PC-3 (cell line): ENCODE results near the gene CDH11. TPM values are rescaled to one million over a fixed set of nuclear protein-coding genes. Genes with fewer than 3 reads are reported as not detected.

Experiments
- ATAC-seq: fragments of 200-7000 bp; cut with Tn5 transposase; 2 replicates; pipeline ENCODE4 v1.9.1; 2020; ENCODE audit warnings: mild to moderate bottlenecking, moderate library complexity
- BruUV-seq: library from RNA; stranded (reverse); fragments of 400-500 nt; replicated peaks from 2 replicates; lab custom pipeline; 2021; lab: Mats Ljungman, UMichigan
- CTCF ChIA-PET: fragments of 300-600 bp; sonication (Branson Sonifier 250); formaldehyde crosslinking; loops from one replicate; lab custom pipeline; 2022; ENCODE audit warnings: antibody characterized with exemption; lab: Charles Lee
- POLR2A ChIA-PET: fragments of 300-600 bp; sonication (Branson Sonifier 250); formaldehyde crosslinking; loops from one replicate; lab custom pipeline; 2022; ENCODE audit warnings: antibody characterized with exemption; ENCODE audit not compliant: unreplicated experiment; lab: Charles Lee
- DNase-seq: peaks from one replicate; pipeline ENCODE4 v3.0.0-alpha.2; 2015
- H2AFZ ChIP-seq: fragments of 300-600 bp; sonication (generic); 2 replicates; pipeline ENCODE4 v1.6.0; 2016; ENCODE audit warnings: antibody characterized with exemption, low read length
- H3F3A ChIP-seq: fragments of 300-600 bp; sonication (generic); one replicate; pipeline ENCODE4 v1.6.0; 2017; ENCODE audit warnings: antibody characterized with exemption, low read length, control low read depth, mild to moderate bottlenecking; ENCODE audit not compliant: unreplicated experiment
- H3K27ac ChIP-seq: fragments of 300-600 bp; sonication (generic); 2 replicates; pipeline ENCODE4 v1.5.1; 2016; ENCODE audit warnings: mild to moderate bottlenecking, low read length
- H3K27me3 ChIP-seq: fragments of 300-600 bp; sonication (generic); 2 replicates; pipeline ENCODE4 v1.6.1; 2016; ENCODE audit warnings: low read length, mixed read lengths
- H3K36me3 ChIP-seq: fragments of 300-600 bp; sonication (generic); 2 replicates; pipeline ENCODE4 v1.6.1; 2016; ENCODE audit warnings: low read depth, mixed run types, low read length, mixed read lengths
- H3K4me1 ChIP-seq: fragments of 300-600 bp; sonication (generic); 2 replicates; pipeline ENCODE4 v1.5.1; 2016; ENCODE audit warnings: low read length; ENCODE audit not compliant: insufficient read depth
- H3K4me2 ChIP-seq: fragments of 300-600 bp; sonication (generic); 2 replicates; pipeline ENCODE4 v1.6.0; 2016; ENCODE audit warnings: low read length
- H3K4me3 ChIP-seq: fragments of 300-600 bp; sonication (generic); 2 replicates; pipeline ENCODE4 v1.5.1; 2016; ENCODE audit warnings: mild to moderate bottlenecking, low read length, mixed read lengths
- H3K79me2 ChIP-seq: fragments of 300-600 bp; sonication (generic); 2 replicates; pipeline ENCODE4 v1.6.1; 2017; ENCODE audit warnings: low read length, mixed read lengths
- H3K9ac ChIP-seq: fragments of 300-600 bp; sonication (generic); 2 replicates; pipeline ENCODE4 v1.6.0; 2016; ENCODE audit warnings: mild to moderate bottlenecking, low read length
- H3K9me2 ChIP-seq: fragments of 300-600 bp; sonication (generic); replicated peaks from 2 replicates; pipeline ENCODE4 v1.6.1; 2016; ENCODE audit warnings: mixed run types, low read length, mixed read lengths
- H3K9me3 ChIP-seq: fragments of 300-600 bp; sonication (generic); 2 replicates; pipeline ENCODE4 v1.6.1; 2016; ENCODE audit warnings: low read length, mixed read lengths
- H4K20me1 ChIP-seq: fragments of 300-600 bp; sonication (generic); 2 replicates; pipeline ENCODE4 v1.6.1; 2016; ENCODE audit warnings: low read length, mixed read lengths
- EZH2 ChIP-seq: fragments of 300-600 bp; sonication (generic); IDR thresholded peaks from one replicate; pipeline ENCODE4 v1.6.1; 2017; ENCODE audit warnings: antibody characterized with exemption, mild to moderate bottlenecking, low read length; ENCODE audit not compliant: unreplicated experiment
- EZH2phosphoT487 ChIP-seq: fragments of 300-600 bp; sonication (generic); IDR thresholded peaks from 2 replicates; pipeline ENCODE4 v1.6.1; 2018; ENCODE audit warnings: mild to moderate bottlenecking, antibody characterized with exemption, low read length, borderline replicate concordance
- intact Hi-C: fragments of 100-400 bp; cut with micrococcal nuclease; formaldehyde crosslinking; loops from 2 replicates; pipeline ENCODE4 v1.9.0; 2023
- total RNA-seq: library from RNA; depleted of rRNA; stranded (reverse); fragments of >200 nt; gene quantifications from 2 replicates; pipeline ENCODE4 v1.2.3, GENCODE V29; 2014
- TF ChIP-seq, protein P1 (sequence below): fragments of 300-600 bp; sonication (generic); conservative IDR thresholded peaks from 2 replicates; pipeline ENCODE4 v1.5.1; 2017; ENCODE audit warnings: antibody characterized with exemption, low read depth, mild to moderate bottlenecking, low read length

CDH11 gene
- total RNA-seq, 1 experiment from 2014 or later = 172 TPM

DNA sequence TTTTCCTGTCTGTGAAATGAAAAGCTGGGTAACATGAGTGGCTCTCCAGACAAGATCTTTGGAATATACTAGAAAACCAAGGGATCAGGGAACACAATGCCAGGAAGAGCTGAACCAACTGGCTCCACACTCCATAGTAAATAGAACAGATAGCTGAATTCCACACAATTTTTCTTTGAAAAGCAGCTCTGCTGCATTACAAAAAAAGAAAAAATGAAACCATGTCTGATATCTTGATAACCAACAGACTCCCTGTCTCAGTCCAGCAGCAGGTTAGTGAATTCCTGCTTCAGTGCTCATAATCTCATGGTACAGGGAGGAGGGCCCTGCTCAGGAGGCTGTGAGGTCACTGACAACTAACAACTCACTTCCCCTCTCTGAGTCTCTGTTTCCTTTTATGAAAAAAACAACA lies 97.1 kb downstream of the CDH11 start:
- intact Hi-C loops = no loop called here
- H3K9me3 ChIP-seq = no peaks in the 10 kb centered on the region
- DNase-seq (no peak), ATAC-seq (no peak)
- POLR2A ChIA-PET = no interaction called here
- no peak overlapping the region for H3K4me3 ChIP-seq
- TF ChIP-seq, protein P1, sequence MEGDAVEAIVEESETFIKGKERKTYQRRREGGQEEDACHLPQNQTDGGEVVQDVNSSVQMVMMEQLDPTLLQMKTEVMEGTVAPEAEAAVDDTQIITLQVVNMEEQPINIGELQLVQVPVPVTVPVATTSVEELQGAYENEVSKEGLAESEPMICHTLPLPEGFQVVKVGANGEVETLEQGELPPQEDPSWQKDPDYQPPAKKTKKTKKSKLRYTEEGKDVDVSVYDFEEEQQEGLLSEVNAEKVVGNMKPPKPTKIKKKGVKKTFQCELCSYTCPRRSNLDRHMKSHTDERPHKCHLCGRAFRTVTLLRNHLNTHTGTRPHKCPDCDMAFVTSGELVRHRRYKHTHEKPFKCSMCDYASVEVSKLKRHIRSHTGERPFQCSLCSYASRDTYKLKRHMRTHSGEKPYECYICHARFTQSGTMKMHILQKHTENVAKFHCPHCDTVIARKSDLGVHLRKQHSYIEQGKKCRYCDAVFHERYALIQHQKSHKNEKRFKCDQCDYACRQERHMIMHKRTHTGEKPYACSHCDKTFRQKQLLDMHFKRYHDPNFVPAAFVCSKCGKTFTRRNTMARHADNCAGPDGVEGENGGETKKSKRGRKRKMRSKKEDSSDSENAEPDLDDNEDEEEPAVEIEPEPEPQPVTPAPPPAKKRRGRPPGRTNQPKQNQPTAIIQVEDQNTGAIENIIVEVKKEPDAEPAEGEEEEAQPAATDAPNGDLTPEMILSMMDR = no peak
- H3K4me1 ChIP-seq = no peaks in the 10 kb centered on the region
- no TSS peak for BruUV-seq
- no peak overlapping the region for H3K9ac ChIP-seq
- H3K79me2 ChIP-seq = peaks cover 54% of the 10 kb centered on the region; the same call in 1 of the 2 replicates
- H3K27ac ChIP-seq = no peak overlapping the region
- peaks cover 5% of the 10 kb centered on the region; the same call in 1 of the 2 replicates for H3K36me3 ChIP-seq
- no peaks in the 10 kb centered on the region for H3F3A ChIP-seq
- no peaks in the 10 kb centered on the region; the same call in 1 of the 2 replicates for H4K20me1 ChIP-seq
- no peaks in the 10 kb centered on the region for H3K27me3 ChIP-seq
- no peak overlapping the region for H3K4me2 ChIP-seq
- no peak overlapping the region for H2AFZ ChIP-seq
- H3K9me2 ChIP-seq = no peaks in the 10 kb centered on the region
- CTCF ChIA-PET = no interaction called here

DNA sequence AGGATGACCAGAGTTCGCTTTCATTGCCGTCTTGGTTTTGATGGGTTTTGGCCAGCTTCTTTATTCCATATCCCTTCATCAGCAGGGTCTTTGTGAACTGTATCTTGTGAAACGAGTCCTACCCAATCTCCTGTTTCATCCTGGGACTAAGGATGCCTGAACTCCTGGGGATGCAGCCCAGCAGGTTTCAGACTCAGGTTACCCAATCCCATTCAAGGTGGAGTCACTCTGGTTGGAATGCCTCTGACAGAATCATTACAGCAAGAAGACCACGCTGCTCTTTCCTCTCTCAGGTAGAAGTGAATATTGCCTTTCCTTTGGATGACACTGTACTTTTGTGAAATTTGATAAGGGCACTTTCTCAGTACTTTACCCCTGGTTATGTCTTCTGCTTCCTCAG lies 98.1 kb downstream of the CDH11 start:
- Histone ChIP-seq H2AFZ (no peak overlapping the region), H3K9me2 (no peaks in the 10 kb centered on the region), H3K4me2 (no peak overlapping the region), H3K27ac (no peak overlapping the region), H3K9ac (no peak overlapping the region), H3K36me3 (peaks cover 6% of the 10 kb centered on the region), H3K9me3 (no peaks in the 10 kb centered on the region), H3K4me1 (no peaks in the 10 kb centered on the region), H3K79me2 (peaks cover 45% of the 10 kb centered on the region; the same call in 1 of the 2 replicates), H4K20me1 (no peaks in the 10 kb centered on the region; the same call in 1 of the 2 replicates), H3K4me3 (no peak overlapping the region), H3F3A (no peaks in the 10 kb centered on the region), H3K27me3 (no peaks in the 10 kb centered on the region)
- POLR2A ChIA-PET = no interaction called here
- CTCF ChIA-PET = no interaction called here
- ATAC-seq (no peak), DNase-seq (no peak)
- intact Hi-C loops = no loop called here
- TF ChIP-seq EZH2phosphoT487 (no peak), EZH2 (no peak)
- TF ChIP-seq, protein P1 = no peak
- BruUV-seq = no TSS peak

GRCh38 chr16:65021852-65022595 lies 99.8 kb downstream of the CDH11 start:
- H4K20me1 ChIP-seq = no peaks in the 10 kb centered on the region
- no peaks in the 10 kb centered on the region for H3K4me1 ChIP-seq
- H3K9me2 ChIP-seq = no peaks in the 10 kb centered on the region
- H3K9ac ChIP-seq = no peak overlapping the region
- H3K4me3 ChIP-seq = no peak overlapping the region
- POLR2A ChIA-PET = interaction anchor here (0.5 to 0.7 kb wide), 3 partner anchors 46 to 576 kb away, joined by 6 to 10 read pairs (median 8); no protein-coding TSS in a partner anchor
- H3F3A ChIP-seq = no peaks in the 10 kb centered on the region
- H3K27me3 ChIP-seq = no peaks in the 10 kb centered on the region
- DNase-seq (no peak), ATAC-seq (no peak)
- no peak overlapping the region for H3K27ac ChIP-seq
- no TSS peak for BruUV-seq
- intact Hi-C loops = no loop called here
- peaks cover 48% of the 10 kb centered on the region; the same call in 1 of the 2 replicates for H3K79me2 ChIP-seq
- H3K36me3 ChIP-seq = peaks cover 20% of the 10 kb centered on the region
- H3K4me2 ChIP-seq = no peak overlapping the region
- CTCF ChIA-PET = interaction anchor here (0.6 kb wide), 1 partner anchor 1374 kb away, joined by 3 read pairs; no protein-coding TSS in a partner anchor
- no peaks in the 10 kb centered on the region for H3K9me3 ChIP-seq
- H2AFZ ChIP-seq = no peak overlapping the region
- no peak for TF ChIP-seq EZH2
- no peak for TF ChIP-seq EZH2phosphoT487
- TF ChIP-seq, protein P1 = no peak
